GM19438 (cell line): ENCODE measurements around the gene HES5.

Experiments
- ATAC-seq: cut with Tn5 transposase; IDR thresholded peaks from one replicate; pipeline ENCODE4 v1.9.1; 2021; ENCODE audit warnings: low read depth; ENCODE audit not compliant: unreplicated experiment

HES5 gene

GRCh38 chr1:2517966-2518365 is 12.1 kb downstream of the HES5 start:
- no peak for ATAC-seq

GRCh38 chr1:2516946-2517345 is 13.1 kb downstream of the HES5 start:
- ATAC-seq, result no peak

- ATAC-seq, result no peak
These were observed 13.9 kb downstream of the HES5 start for GRCh38 chr1:2516124-2516523.

GRCh38 chr1:2515763-2516080 is 14.3 kb downstream of the HES5 start:
- ATAC-seq, result no peak

- no peak for ATAC-seq
These were observed 14.9 kb downstream of the HES5 start for GRCh38 chr1:2514863-2515762.

GRCh38 chr1:2513939-2514652 is 16.0 kb downstream of the HES5 start:
- ATAC-seq, result no peak

GRCh38 chr1:2512862-2513421 is 17.1 kb downstream of the HES5 start:
- ATAC-seq, result no peak

- ATAC-seq, result no peak
These were observed 19.5 kb downstream of the HES5 start for GRCh38 chr1:2510366-2511155.

- no peak for ATAC-seq
These were observed 20.5 kb downstream of the HES5 start for GRCh38 chr1:2509589-2509988.

GRCh38 chr1:2508751-2509150 is 21.3 kb downstream of the HES5 start:
- no peak for ATAC-seq

GRCh38 chr1:2508180-2508579 is 21.9 kb downstream of the HES5 start:
- no peak for ATAC-seq

GRCh38 chr1:2507744-2508155 is 22.3 kb downstream of the HES5 start:
- ATAC-seq, result no peak

- ATAC-seq, result no peak
These were observed 23.0 kb downstream of the HES5 start for GRCh38 chr1:2506901-2507565.

GRCh38 chr1:2506007-2506860 is 23.8 kb downstream of the HES5 start:
- ATAC-seq, result no peak

GRCh38 chr1:2505461-2505994 is 24.5 kb downstream of the HES5 start:
- ATAC-seq, result no peak

GRCh38 chr1:2504949-2505272 is 25.2 kb downstream of the HES5 start:
- no peak for ATAC-seq

GRCh38 chr1:2504225-2504948 is 25.7 kb downstream of the HES5 start:
- no peak for ATAC-seq

GRCh38 chr1:2503554-2504224 is 26.4 kb downstream of the HES5 start:
- ATAC-seq, result no peak
